PC-3 (cell line): ENCODE measurements around the gene DLGAP1. TPM values are rescaled to one million over a fixed set of nuclear protein-coding genes. Genes with fewer than 3 reads are reported as not detected.

Experiments used
- ATAC-seq: fragments of 200-7000 bp; cut with Tn5 transposase; 2 replicates; pipeline ENCODE4 v1.9.1; 2020; ENCODE audit warnings: mild to moderate bottlenecking, moderate library complexity
- BruUV-seq: library from RNA; stranded (reverse); fragments of 400-500 nt; replicated peaks from 2 replicates; lab custom pipeline; 2021; lab: Mats Ljungman, UMichigan
- CTCF ChIA-PET: fragments of 300-600 bp; sonication (Branson Sonifier 250); formaldehyde crosslinking; loops from one replicate; lab custom pipeline; 2022; ENCODE audit warnings: antibody characterized with exemption; lab: Charles Lee
- POLR2A ChIA-PET: fragments of 300-600 bp; sonication (Branson Sonifier 250); formaldehyde crosslinking; loops from one replicate; lab custom pipeline; 2022; ENCODE audit warnings: antibody characterized with exemption; ENCODE audit not compliant: unreplicated experiment; lab: Charles Lee
- DNase-seq: peaks from one replicate; pipeline ENCODE4 v3.0.0-alpha.2; 2015
- H2AFZ ChIP-seq: fragments of 300-600 bp; sonication (generic); 2 replicates; pipeline ENCODE4 v1.6.0; 2016; ENCODE audit warnings: antibody characterized with exemption, low read length
- H3F3A ChIP-seq: fragments of 300-600 bp; sonication (generic); one replicate; pipeline ENCODE4 v1.6.0; 2017; ENCODE audit warnings: antibody characterized with exemption, low read length, control low read depth, mild to moderate bottlenecking; ENCODE audit not compliant: unreplicated experiment
- H3K27ac ChIP-seq: fragments of 300-600 bp; sonication (generic); 2 replicates; pipeline ENCODE4 v1.5.1; 2016; ENCODE audit warnings: mild to moderate bottlenecking, low read length
- H3K27me3 ChIP-seq: fragments of 300-600 bp; sonication (generic); 2 replicates; pipeline ENCODE4 v1.6.1; 2016; ENCODE audit warnings: low read length, mixed read lengths
- H3K36me3 ChIP-seq: fragments of 300-600 bp; sonication (generic); 2 replicates; pipeline ENCODE4 v1.6.1; 2016; ENCODE audit warnings: low read depth, mixed run types, low read length, mixed read lengths
- H3K4me1 ChIP-seq: fragments of 300-600 bp; sonication (generic); 2 replicates; pipeline ENCODE4 v1.5.1; 2016; ENCODE audit warnings: low read length; ENCODE audit not compliant: insufficient read depth
- H3K4me2 ChIP-seq: fragments of 300-600 bp; sonication (generic); 2 replicates; pipeline ENCODE4 v1.6.0; 2016; ENCODE audit warnings: low read length
- H3K4me3 ChIP-seq: fragments of 300-600 bp; sonication (generic); 2 replicates; pipeline ENCODE4 v1.5.1; 2016; ENCODE audit warnings: mild to moderate bottlenecking, low read length, mixed read lengths
- H3K79me2 ChIP-seq: fragments of 300-600 bp; sonication (generic); 2 replicates; pipeline ENCODE4 v1.6.1; 2017; ENCODE audit warnings: low read length, mixed read lengths
- H3K9ac ChIP-seq: fragments of 300-600 bp; sonication (generic); 2 replicates; pipeline ENCODE4 v1.6.0; 2016; ENCODE audit warnings: mild to moderate bottlenecking, low read length
- H3K9me2 ChIP-seq: fragments of 300-600 bp; sonication (generic); replicated peaks from 2 replicates; pipeline ENCODE4 v1.6.1; 2016; ENCODE audit warnings: mixed run types, low read length, mixed read lengths
- H3K9me3 ChIP-seq: fragments of 300-600 bp; sonication (generic); 2 replicates; pipeline ENCODE4 v1.6.1; 2016; ENCODE audit warnings: low read length, mixed read lengths
- H4K20me1 ChIP-seq: fragments of 300-600 bp; sonication (generic); 2 replicates; pipeline ENCODE4 v1.6.1; 2016; ENCODE audit warnings: low read length, mixed read lengths
- CTCF ChIP-seq: fragments of 300-600 bp; sonication (generic); conservative IDR thresholded peaks from 2 replicates; pipeline ENCODE4 v1.5.1; 2017; ENCODE audit warnings: antibody characterized with exemption, low read depth, mild to moderate bottlenecking, low read length
- EZH2 ChIP-seq: fragments of 300-600 bp; sonication (generic); IDR thresholded peaks from one replicate; pipeline ENCODE4 v1.6.1; 2017; ENCODE audit warnings: antibody characterized with exemption, mild to moderate bottlenecking, low read length; ENCODE audit not compliant: unreplicated experiment
- EZH2phosphoT487 ChIP-seq: fragments of 300-600 bp; sonication (generic); IDR thresholded peaks from 2 replicates; pipeline ENCODE4 v1.6.1; 2018; ENCODE audit warnings: mild to moderate bottlenecking, antibody characterized with exemption, low read length, borderline replicate concordance
- intact Hi-C: fragments of 100-400 bp; cut with micrococcal nuclease; formaldehyde crosslinking; loops from 2 replicates; pipeline ENCODE4 v1.9.0; 2023
- total RNA-seq: library from RNA; depleted of rRNA; stranded (reverse); fragments of >200 nt; gene quantifications from 2 replicates; pipeline ENCODE4 v1.2.3, GENCODE V29; 2014

The DLGAP1 gene
- total RNA-seq, 1 experiment from 2014 or later = not detected

GRCh38 chr18:4107049-4107467, 348.0 kb downstream of the DLGAP1 start:
- no peak overlapping the region for H3K4me2 ChIP-seq
- TF ChIP-seq EZH2 = no peak
- TF ChIP-seq CTCF = no peak
- H3K4me1 ChIP-seq = no peaks in the 10 kb centered on the region
- H3K9ac ChIP-seq = no peak overlapping the region
- no peaks in the 10 kb centered on the region for H3F3A ChIP-seq
- H3K36me3 ChIP-seq = no peaks in the 10 kb centered on the region
- BruUV-seq = no TSS peak
- no peak for ATAC-seq
- POLR2A ChIA-PET = no interaction called here
- H3K9me3 ChIP-seq = 0 out of 2 replicates have a peak, but pooled peaks cover 5% of the 10 kb centered on the region
- H3K27ac ChIP-seq = no peak overlapping the region
- H3K27me3 ChIP-seq = no peaks in the 10 kb centered on the region
- DNase-seq = no peak
- CTCF ChIA-PET = no interaction called here
- H4K20me1 ChIP-seq = no peaks in the 10 kb centered on the region
- H3K4me3 ChIP-seq = no peak overlapping the region
- H3K79me2 ChIP-seq = no peaks in the 10 kb centered on the region
- peak overlapping the region; percentile 20; the same call in 1 of the 2 replicates for H2AFZ ChIP-seq
- intact Hi-C loops = no loop called here
- H3K9me2 ChIP-seq = no peaks in the 10 kb centered on the region

GRCh38 chr18:4106407-4107033, 348.6 kb downstream of the DLGAP1 start:
- Histone ChIP-seq H3K4me3 (no peak overlapping the region), H3K9me2 (no peaks in the 10 kb centered on the region), H3K36me3 (no peaks in the 10 kb centered on the region), H3K4me2 (no peak overlapping the region), H3K4me1 (no peaks in the 10 kb centered on the region), H3F3A (no peaks in the 10 kb centered on the region), H3K9ac (no peak overlapping the region), H3K27ac (no peak overlapping the region), H3K9me3 (0 out of 2 replicates have a peak, but pooled peaks cover 5% of the 10 kb centered on the region), H3K27me3 (no peaks in the 10 kb centered on the region), H4K20me1 (no peaks in the 10 kb centered on the region), H3K79me2 (no peaks in the 10 kb centered on the region), H2AFZ (peak overlapping the region; percentile 20; the same call in 1 of the 2 replicates)
- CTCF ChIA-PET = no interaction called here
- POLR2A ChIA-PET = no interaction called here
- TF ChIP-seq CTCF = peak; percentile 85
- TF ChIP-seq EZH2 = no peak
- ATAC-seq (no peak), DNase-seq (peak; percentile 78)
- no TSS peak for BruUV-seq
- intact Hi-C loops = loop anchor here (1.0 kb wide), 1 partner anchor 951 kb away; no protein-coding TSS in a partner anchor

- Histone ChIP-seq H2AFZ (no peak overlapping the region), H3K36me3 (no peaks in the 10 kb centered on the region), H3K9me3 (no peaks in the 10 kb centered on the region), H3F3A (no peaks in the 10 kb centered on the region), H3K9me2 (no peaks in the 10 kb centered on the region), H3K27me3 (no peaks in the 10 kb centered on the region), H4K20me1 (no peaks in the 10 kb centered on the region), H3K4me2 (no peak overlapping the region), H3K79me2 (no peaks in the 10 kb centered on the region), H3K4me1 (no peaks in the 10 kb centered on the region), H3K27ac (no peak overlapping the region), H3K9ac (no peak overlapping the region), H3K4me3 (no peak overlapping the region)
- no TSS peak for BruUV-seq
- no peak for TF ChIP-seq EZH2phosphoT487
- no peak for TF ChIP-seq CTCF
- TF ChIP-seq EZH2 = no peak
- ATAC-seq = no peak
- POLR2A ChIA-PET = no interaction called here
- CTCF ChIA-PET = no interaction called here
- intact Hi-C loops = no loop called here
- DNase-seq = no peak
These were observed 352.2 kb downstream of the DLGAP1 start for GRCh38 chr18:4102901-4103300.
